ENCODE measurements around the gene ARL14.
"Not testable (repeated sequence)": the region's sequence is repeated elsewhere in the genome, so short reads cannot be mapped to it uniquely, and the experiment has no call there.

The ARL14 gene

DNA sequence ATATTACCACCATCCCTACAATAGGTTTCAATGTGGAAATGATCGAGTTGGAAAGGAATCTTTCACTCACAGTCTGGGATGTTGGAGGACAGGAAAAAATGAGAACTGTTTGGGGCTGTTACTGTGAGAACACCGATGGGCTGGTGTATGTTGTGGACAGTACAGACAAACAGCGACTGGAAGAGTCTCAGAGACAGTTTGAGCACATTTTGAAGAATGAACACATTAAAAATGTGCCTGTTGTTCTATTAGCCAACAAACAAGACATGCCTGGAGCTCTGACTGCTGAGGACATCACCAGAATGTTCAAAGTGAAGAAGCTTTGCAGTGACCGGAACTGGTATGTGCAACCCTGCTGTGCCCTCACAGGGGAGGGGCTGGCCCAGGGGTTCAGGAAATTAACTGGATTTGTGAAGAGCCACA, 510 bp downstream of the ARL14 start:
- DNase-seq (ENCODE audit: low read depth): peak; percentile 9

DNA sequence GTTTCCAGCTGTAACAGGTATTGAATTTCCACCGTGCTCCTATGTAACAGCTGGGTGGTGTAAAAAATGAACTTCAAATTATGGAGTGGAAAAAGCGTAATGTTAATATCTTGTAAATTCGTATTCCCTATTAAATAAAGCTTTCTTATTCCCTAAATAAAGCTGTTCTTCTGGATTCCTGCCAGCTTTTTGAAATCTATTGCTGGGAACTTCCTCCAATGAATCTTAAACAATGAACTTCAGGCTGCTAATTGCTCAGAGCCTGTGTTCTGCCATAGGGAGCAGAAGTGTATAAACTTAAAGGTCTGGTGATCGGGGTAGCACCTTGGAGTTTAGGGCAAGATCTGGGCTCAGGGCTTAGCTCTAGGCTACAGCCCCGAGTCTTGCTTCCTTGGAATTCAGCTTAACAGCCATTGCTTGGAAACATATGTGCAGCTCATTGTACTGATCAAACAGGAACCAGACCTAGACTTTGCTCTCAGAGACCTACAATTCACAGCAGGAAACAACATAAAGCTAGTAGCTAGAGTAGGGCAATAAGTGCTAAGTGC, 1.4 kb downstream of the ARL14 start:
- DNase-seq (ENCODE audit: low read depth): no peak

DNA sequence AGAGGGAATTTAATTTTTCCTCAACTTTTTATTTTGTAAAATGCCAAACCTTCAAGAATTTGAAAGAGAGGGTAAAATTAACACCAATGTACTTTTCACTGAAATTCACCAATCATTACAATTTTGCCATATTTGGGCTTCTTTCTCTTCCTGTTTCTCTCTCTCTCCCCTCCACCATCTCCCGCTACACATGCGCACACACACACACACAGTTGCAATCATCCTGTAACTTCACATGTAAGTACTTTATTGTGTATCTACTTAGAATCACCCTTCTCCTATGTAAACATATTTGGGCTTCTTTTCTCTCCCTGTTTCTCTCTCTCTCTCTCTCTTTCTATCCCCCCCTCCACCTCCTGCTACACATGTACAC, 7.4 kb downstream of the ARL14 start:
- DNase-seq (ENCODE audit: low read depth): no peak

DNA sequence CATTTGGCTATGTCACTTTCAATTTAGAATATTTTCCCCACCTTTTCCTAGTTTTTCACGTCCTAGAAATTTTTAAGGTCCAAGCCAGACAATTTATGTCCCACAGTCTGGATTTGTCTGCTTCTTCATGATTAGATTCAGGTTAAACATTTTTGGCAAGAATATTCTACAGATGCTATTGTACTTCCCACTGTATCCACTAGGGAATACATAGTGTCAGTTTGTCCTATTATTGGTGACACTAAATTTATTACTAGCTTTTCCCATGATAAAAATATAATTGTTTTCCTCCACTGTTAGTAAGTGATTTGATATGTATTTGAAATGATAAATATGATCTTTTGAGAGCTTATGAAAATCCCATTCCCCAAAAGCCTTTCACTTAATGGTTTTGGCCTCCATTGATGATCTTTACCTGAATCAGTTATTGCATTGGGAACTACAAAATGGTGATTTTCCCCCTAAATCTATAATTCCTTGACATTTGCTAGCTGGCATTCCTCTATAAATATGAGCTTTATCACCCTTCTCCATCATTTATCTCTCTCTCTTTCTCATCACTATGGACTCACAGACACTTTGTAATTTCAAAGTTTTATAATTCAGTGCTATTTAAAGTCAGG, 8.3 kb downstream of the ARL14 start:
- peak; percentile 20 for DNase-seq (ENCODE audit: low read depth)

DNA sequence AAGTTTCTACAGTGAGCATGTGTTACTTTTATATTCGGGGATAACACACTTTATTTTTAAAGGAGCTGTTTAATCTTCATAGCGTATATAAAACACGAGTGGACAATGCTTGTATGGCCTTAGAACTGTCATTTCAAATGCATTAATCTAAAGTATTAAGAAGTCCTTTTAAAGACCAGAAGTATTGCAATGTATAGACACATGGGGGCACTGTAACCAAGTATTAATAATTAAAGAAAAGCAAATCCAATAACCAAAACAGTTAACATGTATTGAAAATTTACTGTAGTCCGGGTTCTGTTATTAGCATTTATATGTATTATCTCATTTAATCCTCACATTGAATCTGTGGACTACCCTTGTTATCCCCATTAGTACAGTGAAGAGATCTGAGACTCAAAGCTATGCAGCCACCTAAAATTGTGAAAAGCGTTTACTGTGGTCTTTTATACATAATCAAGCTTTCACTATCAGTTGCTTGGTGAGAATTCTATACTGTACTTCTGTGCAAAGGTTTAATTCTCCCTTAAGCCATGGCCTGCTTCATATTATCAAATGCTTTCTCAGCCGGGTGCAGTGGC, 10.1 kb downstream of the ARL14 start:
- DNase-seq (ENCODE audit: low read depth): peak; percentile 26

DNA sequence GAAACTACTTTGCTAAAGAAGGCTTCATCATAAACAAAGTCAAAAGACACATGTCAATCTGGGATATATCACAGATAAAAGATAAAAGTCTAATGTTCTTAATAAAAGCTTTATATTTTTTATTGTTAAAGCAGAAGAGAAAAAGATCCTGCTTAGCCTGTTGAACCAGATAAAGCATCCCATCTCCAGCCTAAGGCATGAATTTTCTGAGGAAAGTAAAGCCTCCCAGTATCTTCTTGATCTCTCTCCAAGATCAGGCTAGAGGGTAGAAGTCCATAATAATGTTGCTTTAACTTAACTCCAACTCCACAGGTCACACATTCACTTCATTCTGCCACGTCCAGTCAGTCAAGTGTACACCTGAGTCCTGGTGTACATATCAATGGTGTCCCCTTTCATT, 14.2 kb downstream of the ARL14 start:
- no peak for DNase-seq (ENCODE audit: low read depth)

DNA sequence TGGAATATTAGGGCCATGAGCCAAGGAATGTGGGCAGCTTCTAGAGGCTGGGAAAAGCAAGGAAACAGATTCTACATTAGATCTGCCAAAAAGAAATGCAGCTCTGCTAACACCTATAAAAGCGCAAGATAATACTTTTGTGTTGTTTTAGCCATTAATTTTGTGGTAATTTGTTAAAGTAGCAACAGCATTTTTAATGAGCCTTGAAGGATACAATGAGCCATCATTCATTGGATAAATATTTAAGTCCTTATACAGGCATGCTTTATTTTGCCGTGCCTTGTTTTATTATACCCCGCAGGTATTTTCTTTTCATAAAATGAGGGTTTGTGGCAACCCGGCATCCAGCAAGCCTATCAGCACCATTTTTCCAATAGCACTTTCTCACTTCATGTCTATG, 15.0 kb downstream of the ARL14 start:
- no peak for DNase-seq (ENCODE audit: low read depth)

DNA sequence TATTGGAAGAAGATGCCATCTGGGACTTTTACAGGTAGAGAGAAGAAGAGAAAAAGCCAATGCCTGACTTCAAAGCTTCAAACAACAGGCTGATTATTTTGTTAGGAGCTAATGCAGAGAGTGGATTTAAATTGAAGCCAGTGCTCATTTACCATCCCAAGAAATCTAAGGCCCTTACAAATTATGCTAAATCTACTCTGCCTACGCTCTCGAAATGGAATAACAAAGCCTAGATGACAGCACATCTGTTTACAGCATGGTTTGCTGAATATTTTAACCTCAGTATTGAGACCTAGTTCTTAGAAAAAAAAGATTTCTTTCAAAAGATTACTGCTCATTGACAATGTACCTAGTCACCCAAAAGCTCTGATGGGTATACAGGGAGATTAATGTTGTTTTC, 16.2 kb downstream of the ARL14 start:
- no peak for DNase-seq (ENCODE audit: low read depth)

DNA sequence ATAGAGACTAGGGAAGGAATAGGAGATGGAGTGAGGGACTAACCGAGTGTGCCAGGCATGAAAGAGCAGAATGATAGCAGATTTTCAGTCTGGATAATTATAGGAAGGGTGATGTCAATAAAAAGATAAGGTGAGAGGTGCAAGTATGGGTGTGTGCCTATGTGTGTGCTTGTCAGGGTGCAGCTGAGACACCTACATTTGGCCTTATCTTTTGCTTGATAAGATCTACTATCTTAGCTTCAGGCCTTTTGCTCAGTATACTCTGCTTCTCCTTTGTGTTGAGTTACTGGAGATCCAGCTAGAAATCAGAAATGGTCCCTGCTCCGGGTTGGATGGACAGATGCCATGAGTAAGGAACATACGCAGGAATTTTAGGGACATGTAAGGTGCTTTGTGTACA, 17.4 kb downstream of the ARL14 start:
- no peak for DNase-seq (ENCODE audit: low read depth)

DNA sequence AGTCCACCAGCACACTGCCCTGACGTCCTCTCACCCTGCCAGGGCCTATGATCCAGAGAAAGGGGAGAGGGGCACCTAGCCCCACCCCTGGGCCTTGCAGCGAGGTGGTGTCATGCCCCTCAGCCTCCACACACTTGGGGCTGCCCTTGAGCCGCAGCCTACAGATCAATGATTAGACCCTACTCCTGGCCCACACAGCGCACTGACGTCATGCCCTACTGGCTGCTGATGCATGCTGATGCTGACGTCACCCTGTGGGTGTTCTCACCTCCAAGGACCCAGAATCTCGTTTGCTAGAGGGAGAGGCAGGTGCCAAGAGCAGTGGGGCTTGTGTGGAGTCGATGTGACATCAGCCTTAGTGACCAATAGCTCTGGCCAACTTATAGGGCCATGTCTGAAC, 18.0 kb downstream of the ARL14 start:
- DNase-seq (ENCODE audit: low read depth): no peak

DNA sequence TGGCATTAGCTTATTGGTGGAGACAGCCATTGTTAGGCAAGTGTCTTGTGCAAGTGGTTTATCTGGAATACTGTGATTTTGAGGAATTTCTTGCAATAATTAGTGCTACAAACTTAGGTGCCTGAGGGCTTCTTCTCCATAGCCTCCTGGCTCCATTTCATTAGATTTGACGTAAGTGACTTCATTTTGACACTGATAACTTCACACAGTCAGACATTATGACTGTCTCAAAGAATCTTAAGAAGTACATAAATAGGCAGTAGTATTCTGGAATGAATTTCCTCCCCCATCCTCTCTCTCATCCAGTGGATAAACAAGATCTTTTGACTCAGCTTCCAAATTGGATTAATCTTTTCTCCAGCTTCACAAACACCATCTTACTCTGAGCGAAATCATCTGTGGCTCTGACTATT, 19.0 kb downstream of the ARL14 start:
- DNase-seq (ENCODE audit: low read depth): peak; percentile 23

DNA sequence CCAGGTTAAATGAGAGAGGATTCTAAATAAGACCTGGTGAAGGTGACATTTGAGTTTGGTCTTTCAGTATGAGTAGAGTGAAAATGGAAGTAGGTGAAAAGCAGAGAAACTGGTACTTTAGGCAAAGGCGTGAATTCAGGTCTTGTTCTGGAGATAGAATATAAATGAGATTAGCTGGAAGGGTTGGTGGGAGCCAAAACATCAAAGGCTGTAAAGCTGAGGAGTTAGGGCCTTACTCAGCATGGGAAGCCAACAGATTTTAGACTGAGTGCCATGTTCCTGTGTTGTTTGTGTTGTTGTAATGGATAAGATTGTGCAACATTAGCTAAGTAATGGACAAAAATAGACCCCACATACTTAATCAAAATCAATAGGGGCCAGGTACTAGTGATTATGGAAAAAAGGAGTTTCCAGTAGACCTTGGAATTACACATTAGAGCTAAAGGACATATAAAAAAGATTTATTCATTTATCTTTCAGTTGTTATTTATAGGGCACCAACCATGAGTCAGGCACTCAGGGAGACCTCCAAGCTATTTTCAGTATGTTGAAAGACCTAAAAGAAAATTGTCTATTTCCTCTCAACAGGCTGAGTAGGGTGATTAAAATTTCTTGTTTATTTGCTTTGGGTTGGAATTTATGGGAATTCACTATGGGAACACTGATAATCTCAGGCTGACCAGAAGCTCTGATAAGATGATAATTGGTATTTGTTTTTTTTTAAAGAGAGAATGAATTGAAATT, 20.8 kb downstream of the ARL14 start:
- DNase-seq (ENCODE audit: low read depth): peak; percentile 56

DNA sequence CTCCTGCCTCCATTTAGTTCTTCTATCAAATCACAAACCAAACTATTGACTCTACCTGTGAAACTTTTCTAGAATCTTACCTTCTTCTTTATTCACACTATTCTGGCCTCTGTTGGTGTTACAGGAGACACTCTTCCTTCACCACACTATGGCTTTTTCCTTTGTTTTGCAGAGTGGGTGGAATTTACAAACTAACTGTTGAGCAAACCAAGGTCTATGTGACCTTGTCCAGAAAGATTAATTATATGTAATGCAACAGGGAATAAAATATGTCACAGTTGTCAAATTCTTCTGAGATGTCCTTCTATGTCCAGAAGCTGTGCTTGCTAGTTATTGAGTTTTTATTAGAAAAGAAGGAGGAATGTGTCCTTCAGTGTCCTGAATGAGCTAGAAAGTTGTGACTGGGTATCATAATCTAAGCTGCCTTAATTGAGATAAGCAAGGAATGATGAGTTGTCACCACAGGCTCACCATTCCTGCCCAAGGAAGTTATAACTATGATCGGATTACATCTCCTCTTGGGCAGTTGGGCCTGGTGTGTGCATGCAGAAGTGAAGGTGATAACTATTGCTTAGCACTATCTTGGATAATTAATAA, 21.7 kb downstream of the ARL14 start:
- DNase-seq (ENCODE audit: low read depth): no peak

DNA sequence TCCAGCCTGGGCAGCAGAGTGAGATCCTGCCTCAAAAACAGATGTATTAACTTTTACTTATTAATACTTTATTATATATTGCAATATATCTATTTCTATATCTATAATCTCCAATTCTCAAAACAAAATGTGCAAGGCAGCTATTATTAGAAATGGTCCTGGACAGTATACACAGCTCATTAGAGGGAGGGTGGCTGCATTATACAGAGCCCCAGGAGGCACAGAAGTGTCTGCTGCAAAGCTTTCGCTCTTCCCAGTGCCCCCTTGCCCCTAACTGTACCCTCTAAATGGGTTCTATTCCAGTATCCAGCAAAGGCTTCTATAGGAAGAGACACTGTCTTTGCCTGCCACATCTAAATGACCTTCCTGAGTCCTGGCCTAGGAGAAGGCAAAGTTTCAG, 24.5 kb downstream of the ARL14 start:
- no peak for DNase-seq (ENCODE audit: low read depth)

DNA sequence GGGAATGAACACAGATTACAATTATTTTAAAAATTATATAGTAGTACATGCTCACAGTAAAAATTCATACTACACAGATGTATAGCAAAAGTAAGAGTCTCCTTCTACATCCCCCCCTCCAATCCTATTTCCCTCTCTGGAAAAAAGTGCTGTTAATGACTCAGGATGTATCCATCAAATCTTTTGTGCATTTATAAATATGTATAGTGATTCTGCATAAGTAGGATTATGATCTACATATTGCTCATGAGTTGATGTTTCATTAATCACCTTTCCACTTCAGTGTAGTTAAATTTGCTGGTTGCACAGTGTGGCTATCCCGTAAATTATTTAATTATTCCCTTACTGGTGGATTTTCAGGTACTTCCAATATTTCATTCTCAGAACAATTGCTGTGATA, 25.3 kb downstream of the ARL14 start:
- DNase-seq (ENCODE audit: low read depth): no peak

DNA sequence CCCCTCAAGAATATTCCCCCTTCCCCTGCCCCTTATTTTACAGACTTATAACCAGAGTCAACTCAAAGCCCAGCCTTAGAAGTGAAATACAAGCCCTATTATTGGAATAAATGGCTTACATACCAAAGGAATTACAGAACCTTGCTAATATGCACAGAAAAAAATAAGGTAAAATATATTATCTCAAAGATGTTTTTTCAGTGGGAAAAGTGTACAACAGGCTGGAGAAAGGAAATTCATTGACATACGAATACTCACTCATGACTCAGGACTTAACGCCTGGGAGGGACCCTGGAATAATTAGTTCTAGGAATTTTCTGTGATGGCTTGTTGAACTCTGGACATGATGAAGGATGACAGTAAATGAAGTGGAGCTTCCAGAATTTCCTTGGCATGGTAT, 27.0 kb downstream of the ARL14 start:
- peak; percentile 22 for DNase-seq (ENCODE audit: low read depth)

DNA sequence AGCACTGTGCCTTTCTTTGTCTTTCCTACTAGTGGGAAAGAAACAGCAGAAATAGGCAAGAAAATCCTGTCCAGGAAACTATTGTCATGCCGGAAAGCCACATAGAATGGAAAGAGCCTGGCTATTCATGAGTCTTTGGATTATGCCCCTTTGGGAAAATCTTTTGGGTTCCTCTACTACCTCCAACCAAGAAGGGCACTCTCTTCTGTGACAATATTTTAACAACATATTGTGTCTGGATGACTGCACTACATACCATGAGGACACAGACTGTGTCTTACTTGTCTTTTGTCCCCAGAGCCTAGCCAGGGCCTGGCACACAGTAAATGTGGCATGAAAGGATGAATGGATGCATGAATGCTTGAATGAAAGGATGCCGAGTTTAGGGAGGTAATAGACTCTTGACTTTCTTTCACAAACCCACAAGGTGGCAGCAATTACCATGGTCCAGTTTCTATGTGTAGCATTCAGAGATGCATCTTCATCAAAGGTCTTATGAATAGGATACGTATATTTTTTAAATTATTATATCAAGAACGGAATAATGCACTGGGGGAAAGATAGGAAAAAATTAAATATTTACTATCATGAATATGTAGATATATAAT, 30.3 kb downstream of the ARL14 start:
- DNase-seq (ENCODE audit: low read depth): peak; percentile 55

DNA sequence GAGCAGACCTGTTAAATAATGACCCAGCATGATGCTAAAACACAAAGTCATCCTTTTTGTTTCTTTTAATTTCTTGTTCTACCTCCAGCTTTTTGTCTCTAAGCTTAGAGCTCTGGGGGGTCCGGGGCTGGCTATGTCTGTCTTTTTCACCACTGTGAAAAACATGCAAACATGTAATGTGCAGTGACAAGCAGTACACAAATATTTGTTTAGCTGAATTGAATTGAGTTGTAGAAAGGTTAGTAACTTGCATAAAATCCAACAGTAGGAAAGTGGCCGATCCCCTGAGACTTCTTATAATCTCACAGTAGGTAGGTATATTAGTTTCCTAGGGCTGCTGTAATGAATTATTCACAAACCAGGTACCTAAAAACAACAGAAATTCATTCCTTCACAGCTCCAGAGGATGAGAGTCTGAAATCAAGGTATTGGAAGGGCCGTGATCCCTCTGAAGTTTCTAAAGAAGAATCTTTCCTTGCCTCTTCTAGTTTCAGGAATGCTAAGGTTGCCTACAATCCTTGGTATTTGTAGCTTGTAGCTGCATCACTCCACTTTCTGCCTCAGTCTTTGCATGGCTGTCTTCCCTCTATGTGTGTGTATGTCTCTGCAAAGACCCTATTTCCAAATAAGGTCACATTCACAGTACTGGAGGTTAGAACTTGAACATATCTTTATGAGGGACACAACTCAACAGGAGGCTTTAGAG, 32.7 kb downstream of the ARL14 start:
- no peak for DNase-seq (ENCODE audit: low read depth)

DNA sequence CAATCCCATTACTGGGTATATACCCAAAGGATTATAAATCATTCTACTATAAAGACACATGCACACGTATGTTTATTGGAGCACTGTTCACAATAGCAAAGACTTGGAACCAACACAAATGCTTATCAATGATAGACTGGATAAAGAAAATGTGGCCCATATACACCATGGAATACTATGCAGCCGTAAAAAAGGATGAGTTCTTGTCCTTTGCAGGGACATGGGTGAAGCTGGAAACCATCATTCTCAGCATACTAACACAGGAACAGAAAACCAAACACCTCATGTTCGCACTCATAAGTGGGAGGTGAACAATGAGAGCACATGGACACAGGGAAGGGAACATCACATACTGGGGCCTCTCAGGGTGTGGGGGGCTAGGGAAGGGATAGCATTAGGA, 36.2 kb downstream of the ARL14 start:
- not testable (repeated sequence) for DNase-seq (ENCODE audit: low read depth)

DNA sequence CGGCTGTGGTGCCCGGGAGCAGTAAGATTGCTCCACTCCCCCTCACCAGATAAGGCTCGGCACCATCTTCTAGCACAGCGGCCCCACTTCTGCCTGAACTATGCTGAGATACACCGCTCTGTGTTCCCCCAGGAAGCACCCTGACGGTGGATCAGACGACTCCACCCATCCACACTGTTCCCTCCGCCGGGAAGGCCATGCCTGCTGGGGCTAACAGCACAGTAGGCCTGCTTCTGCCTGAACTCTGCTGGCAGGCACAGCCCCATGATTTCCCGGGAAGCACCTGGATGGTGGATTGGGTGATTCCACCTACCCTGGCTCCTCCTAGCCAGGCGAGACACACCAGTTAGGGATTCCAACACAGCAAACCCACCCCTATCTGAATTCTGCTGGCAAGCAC, 42.8 kb downstream of the ARL14 start:
- no peak for DNase-seq (ENCODE audit: low read depth)

DNA sequence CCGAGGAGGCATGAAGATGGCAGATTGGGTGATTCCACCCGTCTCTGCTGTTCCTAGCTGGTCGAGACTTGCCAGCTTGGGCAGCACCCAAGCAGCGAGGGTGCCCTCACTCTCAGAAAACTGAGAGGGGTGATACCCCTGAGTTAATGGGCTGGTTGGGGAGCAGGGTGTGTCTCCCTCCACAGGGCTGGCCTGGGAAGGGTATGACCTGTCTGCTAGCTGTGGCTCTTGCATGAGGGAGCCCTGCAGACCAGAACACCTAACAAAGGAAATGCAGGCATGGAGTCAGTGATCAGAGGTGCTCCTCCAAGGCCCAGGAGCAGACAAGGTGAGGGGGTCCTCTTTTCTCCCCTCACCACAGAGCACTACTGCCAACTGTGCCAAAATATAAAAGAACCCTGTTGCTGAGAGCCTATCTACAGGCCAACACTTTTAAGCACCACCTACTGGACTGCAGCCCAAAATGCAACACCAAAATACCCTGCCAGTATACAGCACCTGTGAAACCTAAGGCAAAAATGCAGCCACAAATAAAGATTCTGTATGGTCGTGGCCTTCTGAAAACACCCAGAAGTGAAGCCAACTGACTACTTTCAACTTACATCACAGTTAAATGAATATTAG, 43.3 kb downstream of the ARL14 start:
- no peak for DNase-seq (ENCODE audit: low read depth)

All from iris pigment epithelial cell (primary cell).